Measurements from ENCODE around the gene ADAT1. TPM values are rescaled to one million over a fixed set of nuclear protein-coding genes. Genes with fewer than 3 reads are reported as not detected.

The ADAT1 gene
- total RNA-seq, 4 donors from 2014 or later, result 14.7 to 44.8 (median 19.0) TPM

DNA sequence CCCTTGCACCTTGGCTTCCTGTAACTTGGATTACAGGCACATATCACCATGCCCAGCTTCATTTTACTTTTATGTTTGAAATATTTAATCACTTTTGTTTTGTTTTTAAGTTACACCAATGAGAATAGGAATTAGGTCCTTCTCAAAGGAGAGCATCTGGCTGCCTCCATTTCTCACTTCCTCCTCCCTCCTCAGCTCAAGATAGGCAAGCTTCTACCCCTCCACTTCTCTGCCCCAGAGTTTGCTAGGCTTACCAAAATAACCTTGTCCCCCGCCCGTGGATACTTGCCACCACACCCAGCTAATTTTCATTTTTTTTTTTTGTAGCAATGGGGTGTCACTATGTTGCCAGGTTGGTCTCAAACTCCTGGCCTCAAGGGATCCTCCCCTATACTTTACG, 39.0 kb downstream of the ADAT1 start:
- in situ Hi-C loops (cut with MboI; ENCODE audit: low sequenced_read_pairs in 4 of 4), result no loop called here
- no peak overlapping the region for H3K27ac ChIP-seq
- H3K4me3 ChIP-seq, result no peak overlapping the region
- TF ChIP-seq, protein P1, sequence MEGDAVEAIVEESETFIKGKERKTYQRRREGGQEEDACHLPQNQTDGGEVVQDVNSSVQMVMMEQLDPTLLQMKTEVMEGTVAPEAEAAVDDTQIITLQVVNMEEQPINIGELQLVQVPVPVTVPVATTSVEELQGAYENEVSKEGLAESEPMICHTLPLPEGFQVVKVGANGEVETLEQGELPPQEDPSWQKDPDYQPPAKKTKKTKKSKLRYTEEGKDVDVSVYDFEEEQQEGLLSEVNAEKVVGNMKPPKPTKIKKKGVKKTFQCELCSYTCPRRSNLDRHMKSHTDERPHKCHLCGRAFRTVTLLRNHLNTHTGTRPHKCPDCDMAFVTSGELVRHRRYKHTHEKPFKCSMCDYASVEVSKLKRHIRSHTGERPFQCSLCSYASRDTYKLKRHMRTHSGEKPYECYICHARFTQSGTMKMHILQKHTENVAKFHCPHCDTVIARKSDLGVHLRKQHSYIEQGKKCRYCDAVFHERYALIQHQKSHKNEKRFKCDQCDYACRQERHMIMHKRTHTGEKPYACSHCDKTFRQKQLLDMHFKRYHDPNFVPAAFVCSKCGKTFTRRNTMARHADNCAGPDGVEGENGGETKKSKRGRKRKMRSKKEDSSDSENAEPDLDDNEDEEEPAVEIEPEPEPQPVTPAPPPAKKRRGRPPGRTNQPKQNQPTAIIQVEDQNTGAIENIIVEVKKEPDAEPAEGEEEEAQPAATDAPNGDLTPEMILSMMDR (IDR thresholded peaks at IDR 0.05 in 4 of 5, conservative IDR thresholded peaks at IDR 0.05 in 1 of 5), result no peak
- TF ChIP-seq POLR2A (IDR thresholded peaks at IDR 0.05), result no peak
- ATAC-seq (no peak), DNase-seq (no peak)
- H3K4me1 ChIP-seq, result peaks cover 0 to 1% of the 10 kb centered on the region in 2 donors
- intact Hi-C loops (cut with DNase I; ENCODE audit: low total_unique reads), result loop anchor here (5.0 kb wide), 1 partner anchor 33 kb away; no protein-coding TSS in a partner anchor
- no peaks in the 10 kb centered on the region for H3K9me3 ChIP-seq
- no peaks in the 10 kb centered on the region for H3K27me3 ChIP-seq
- peaks cover 0 to 11% of the 10 kb centered on the region in 2 donors for H3K36me3 ChIP-seq

DNA sequence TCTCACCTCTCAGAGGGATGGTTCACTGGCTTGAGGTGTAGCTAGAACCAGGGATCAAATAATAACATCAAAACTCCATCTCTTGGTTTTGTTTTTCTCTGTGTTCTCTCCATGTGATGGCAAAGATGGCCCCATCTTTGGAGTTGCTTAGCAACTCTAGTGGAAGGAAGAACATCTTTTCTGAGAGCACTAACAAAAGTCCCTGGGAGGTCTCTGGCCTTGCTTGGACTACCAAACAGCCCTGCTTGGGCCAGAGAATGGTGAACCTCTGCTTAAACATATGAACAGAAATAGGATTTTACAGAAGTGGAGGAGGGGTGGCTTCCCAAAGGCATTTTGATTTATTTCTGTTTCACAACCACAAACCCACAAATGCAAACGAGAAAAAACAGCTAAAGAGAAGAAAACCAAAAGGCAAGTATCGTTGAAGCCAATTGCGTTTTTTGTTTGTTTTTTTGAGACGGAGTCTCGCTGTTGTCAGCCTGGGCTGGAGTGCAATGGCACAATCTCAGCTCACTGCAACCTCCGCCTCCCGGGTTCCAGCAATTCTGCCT, 43.7 kb downstream of the ADAT1 start:
- H3K4me3 ChIP-seq, result no peak overlapping the region
- no peaks in the 10 kb centered on the region for H3K4me1 ChIP-seq
- H3K9me3 ChIP-seq, result no peaks in the 10 kb centered on the region
- H3K36me3 ChIP-seq, result peaks cover 0 to 56% of the 10 kb centered on the region in 2 donors
- intact Hi-C loops (cut with DNase I; ENCODE audit: low total_unique reads), result no loop called here
- H3K27me3 ChIP-seq, result no peaks in the 10 kb centered on the region
- DNase-seq (no peak), ATAC-seq (no peak)
- in situ Hi-C loops (cut with MboI; ENCODE audit: low sequenced_read_pairs in 4 of 4), result no loop called here
- H3K27ac ChIP-seq, result no peak overlapping the region
- TF ChIP-seq, protein P1 (IDR thresholded peaks at IDR 0.05 in 4 of 5, conservative IDR thresholded peaks at IDR 0.05 in 1 of 5), result no peak
- no peak for TF ChIP-seq POLR2A (IDR thresholded peaks at IDR 0.05)

DNA sequence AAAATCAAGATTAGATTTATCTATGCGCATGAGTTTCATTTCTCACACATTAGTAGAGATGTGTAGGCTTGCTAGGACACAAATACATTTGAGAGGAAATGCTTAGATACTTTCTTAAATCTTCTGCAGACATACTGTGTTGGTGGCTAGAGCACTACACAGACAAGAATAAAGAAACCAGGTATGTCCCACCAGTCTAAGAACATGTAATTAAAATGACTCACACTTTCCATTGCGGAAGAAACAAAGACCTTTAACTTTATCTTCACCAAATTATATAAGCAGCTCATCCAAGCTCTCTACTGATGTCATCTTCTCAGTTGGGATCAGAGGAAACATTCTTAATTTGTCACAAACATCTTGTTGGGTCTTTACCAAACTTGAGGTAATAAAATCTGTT, 44.4 kb downstream of the ADAT1 start:
- Histone ChIP-seq H3K9me3 (no peaks in the 10 kb centered on the region), H3K27ac (no peak overlapping the region), H3K4me1 (no peaks in the 10 kb centered on the region), H3K36me3 (peaks cover 0 to 62% of the 10 kb centered on the region in 2 donors), H3K27me3 (no peaks in the 10 kb centered on the region), H3K4me3 (no peak overlapping the region)
- no peak for ATAC-seq
- in situ Hi-C loops (cut with MboI; ENCODE audit: low sequenced_read_pairs in 4 of 4) (no loop called here), intact Hi-C loops (cut with DNase I; ENCODE audit: low total_unique reads) (no loop called here)
- TF ChIP-seq, protein P1 (IDR thresholded peaks at IDR 0.05 in 4 of 5, conservative IDR thresholded peaks at IDR 0.05 in 1 of 5), result no peak
- no peak for TF ChIP-seq POLR2A (IDR thresholded peaks at IDR 0.05)
- DNase-seq, result no peak

DNA sequence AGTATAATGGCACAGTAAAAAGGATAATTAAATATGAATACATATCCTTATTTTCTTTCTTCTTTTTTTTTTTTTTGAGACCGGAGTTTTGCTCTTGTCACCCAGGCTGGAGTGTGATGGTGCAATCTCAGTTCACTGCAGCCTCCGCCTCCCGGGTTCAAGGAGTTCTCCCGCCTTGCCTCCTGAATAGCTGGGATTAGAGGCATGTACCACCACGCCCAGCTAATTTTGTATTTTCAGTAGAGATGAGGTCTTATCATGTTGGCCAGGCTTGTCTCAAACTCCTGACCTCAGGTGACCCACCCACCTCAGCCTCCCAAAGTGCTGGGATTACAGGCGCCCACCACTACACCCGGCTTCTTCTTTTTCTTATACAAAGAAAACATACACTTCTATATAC, 44.9 kb downstream of the ADAT1 start:
- intact Hi-C loops (cut with DNase I; ENCODE audit: low total_unique reads), result no loop called here
- ATAC-seq, result no peak
- in situ Hi-C loops (cut with MboI; ENCODE audit: low sequenced_read_pairs in 4 of 4), result no loop called here
- Histone ChIP-seq H3K27ac (no peak overlapping the region), H3K27me3 (no peaks in the 10 kb centered on the region), H3K36me3 (peaks cover 0 to 67% of the 10 kb centered on the region in 2 donors), H3K9me3 (no peaks in the 10 kb centered on the region), H3K4me3 (no peak overlapping the region), H3K4me1 (peaks cover 0 to under 1% of the 10 kb centered on the region in 2 donors)
- DNase-seq, result no peak
- TF ChIP-seq, protein P1 (IDR thresholded peaks at IDR 0.05 in 4 of 5, conservative IDR thresholded peaks at IDR 0.05 in 1 of 5), result no peak
- TF ChIP-seq POLR2A (IDR thresholded peaks at IDR 0.05), result no peak

DNA sequence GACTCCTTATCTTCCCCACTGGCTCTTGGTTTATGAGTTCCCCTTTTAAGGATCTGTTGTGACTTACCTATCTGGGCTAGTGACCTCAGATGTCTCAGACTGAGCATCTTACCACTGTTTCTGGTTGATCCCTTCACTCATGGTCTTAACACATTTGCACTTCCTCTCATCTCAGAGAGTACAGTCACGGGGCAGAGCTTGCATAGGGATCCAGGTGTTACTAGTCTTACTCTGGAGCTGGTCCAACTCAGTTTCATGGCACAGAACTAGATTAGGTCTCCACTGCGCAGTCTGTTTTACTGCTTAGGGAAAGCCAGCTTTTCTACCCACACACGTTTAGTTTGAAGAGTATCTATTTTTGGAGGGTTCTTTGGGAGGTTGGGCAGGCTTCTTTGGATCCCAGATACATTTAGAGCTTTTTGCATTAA, 46.7 kb downstream of the ADAT1 start:
- DNase-seq (no peak), ATAC-seq (no peak)
- peaks cover 0 to 79% of the 10 kb centered on the region in 2 donors for H3K36me3 ChIP-seq
- no peaks in the 10 kb centered on the region for H3K9me3 ChIP-seq
- peaks cover 0 to 3% of the 10 kb centered on the region in 2 donors for H3K4me1 ChIP-seq
- H3K27me3 ChIP-seq, result no peaks in the 10 kb centered on the region
- intact Hi-C loops (cut with DNase I; ENCODE audit: low total_unique reads) (no loop called here), in situ Hi-C loops (cut with MboI; ENCODE audit: low sequenced_read_pairs in 4 of 4) (no loop called here)
- H3K27ac ChIP-seq, result no peak overlapping the region
- no peak for TF ChIP-seq POLR2A (IDR thresholded peaks at IDR 0.05)
- TF ChIP-seq, protein P1 (IDR thresholded peaks at IDR 0.05 in 4 of 5, conservative IDR thresholded peaks at IDR 0.05 in 1 of 5), result no peak
- no peak overlapping the region for H3K4me3 ChIP-seq
